SH-SY5Y (cell line): Measurements from ENCODE around the gene FBXO8.

Experiments used
- GATA2 ChIP-seq: IDR thresholded peaks from 2 replicates; pipeline ENCODE4 v1.6.1; 2011; ENCODE audit warnings: mild to moderate bottlenecking, low read depth, low read length
- GATA3 ChIP-seq: IDR thresholded peaks from 2 replicates; pipeline ENCODE4 v1.6.1; 2011; ENCODE audit warnings: low read depth, mild to moderate bottlenecking, low read length, moderate library complexity

- TF ChIP-seq GATA3 (no peak), GATA2 (no peak)
Observed at GRCh38 chr4:174314274-174314673, 30.8 kb upstream of the FBXO8 start.
